NCI-H2029 treated with DMSO at 0.1 percent for 48 hours (cell line): ENCODE measurements around the gene NLRP4.
"Not testable (repeated sequence)": the region's sequence is repeated elsewhere in the genome, so short reads cannot be mapped to it uniquely, and the experiment has no call there.

Experiments used
- DNase-seq: peaks from one replicate; lab custom pipeline; 2025; lab: John Stamatoyannopoulos, UW

Gene NLRP4

DNA sequence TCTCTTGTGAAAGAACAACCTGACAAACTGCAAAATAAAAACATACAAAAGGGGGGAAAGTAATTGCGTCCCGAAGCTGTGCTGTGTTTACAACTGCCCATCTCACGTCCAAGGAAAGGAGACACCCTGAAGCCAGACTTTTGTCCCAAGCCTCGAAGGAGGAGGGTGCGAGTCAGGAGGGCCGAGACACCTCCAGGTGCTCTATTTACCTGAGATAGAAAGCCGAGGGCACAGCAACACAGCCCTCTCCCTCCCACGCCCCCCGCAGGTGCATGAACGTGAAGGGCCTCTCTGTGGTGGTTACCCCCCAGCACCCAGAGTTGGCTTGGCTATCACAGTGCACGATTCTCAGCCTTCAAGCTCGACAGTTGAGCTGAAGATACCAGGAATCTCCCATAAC lies 62.6 kb downstream of the NLRP4 start:
- no peak for DNase-seq

DNA sequence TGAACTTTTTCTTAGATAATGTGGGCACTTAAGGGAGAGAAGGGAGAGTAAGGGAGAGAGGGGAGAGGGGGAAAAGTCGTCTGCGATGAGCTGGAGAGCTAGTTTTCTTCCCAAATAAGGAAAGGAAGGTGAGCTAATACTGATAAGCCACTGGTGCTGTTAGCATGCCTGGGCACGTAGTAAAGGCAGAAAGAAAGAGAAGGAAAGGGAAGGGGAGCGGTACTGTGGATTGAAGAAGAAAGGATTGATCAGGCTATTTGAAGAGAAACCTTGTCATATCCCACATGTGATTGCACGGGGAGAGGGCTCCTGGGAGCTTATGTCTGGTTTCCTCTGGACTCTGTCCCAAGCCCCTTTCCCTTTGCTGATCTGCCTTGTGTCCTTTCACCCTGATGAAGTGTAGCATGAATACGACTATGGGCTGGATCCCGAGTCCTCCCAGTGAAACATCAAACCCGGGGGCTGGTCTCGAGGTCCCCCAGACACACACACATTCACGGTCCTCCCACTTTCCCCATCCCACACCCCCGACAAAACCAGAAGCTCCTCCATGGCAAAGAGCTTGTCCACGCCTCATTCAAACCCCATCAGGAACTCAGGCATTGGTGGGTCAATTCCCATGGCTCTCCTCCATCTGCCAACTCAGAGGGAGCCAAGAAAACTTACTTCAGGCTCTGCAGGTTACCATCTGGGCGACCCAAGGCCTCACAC lies 65.2 kb downstream of the NLRP4 start:
- DNase-seq = no peak

DNA sequence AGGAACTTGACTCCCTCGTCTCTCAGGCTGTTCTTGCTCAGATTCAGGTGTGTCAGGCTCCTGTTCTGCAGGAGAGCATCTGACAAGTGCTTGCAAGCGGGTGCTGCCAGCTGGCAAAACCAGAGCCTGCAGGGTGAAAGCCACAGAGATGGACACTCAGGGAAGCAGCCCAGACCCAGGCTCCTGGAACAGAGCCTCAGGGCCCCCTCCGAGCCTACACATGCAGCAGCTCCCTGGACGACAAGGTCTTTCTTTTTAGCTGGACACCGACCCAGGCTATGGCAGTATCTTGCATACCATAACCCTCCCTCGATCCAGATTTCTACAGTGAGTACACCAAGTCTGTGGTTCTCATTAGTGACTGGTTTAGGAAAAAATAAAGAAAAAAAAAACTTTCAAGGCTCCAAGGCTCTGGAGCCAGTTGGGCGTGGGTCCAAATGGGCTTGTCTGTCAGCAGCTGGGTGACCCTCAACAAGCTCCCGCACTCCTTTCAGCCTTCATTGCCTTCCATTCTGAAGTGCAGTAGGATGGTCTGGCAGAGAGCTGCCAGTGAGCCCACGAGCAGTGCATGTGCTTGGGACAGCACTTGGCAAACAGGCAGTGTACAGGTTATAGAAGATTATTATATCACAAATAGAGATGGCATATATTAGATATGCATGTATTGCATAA lies 65.9 kb downstream of the NLRP4 start:
- no peak for DNase-seq

DNA sequence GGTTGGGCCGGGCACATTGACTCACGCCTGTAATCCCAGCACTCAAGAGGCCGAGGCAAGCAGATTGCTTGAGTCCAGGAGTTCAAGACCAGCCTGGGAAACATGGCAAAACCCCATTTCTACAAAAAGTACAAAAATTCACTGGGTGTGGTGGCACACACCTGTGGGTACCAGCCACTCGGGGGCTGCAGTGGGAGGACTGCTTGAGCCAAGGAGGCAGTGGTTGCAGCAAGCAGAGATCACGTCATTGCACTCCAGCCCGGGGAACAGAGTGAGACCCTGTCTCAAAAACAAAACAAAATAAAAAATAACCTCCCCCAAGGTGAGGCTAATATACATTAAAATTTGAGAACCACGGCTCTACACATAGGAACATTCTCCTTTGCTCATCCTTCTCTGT lies 70.9 kb downstream of the NLRP4 start:
- DNase-seq = no peak

DNA sequence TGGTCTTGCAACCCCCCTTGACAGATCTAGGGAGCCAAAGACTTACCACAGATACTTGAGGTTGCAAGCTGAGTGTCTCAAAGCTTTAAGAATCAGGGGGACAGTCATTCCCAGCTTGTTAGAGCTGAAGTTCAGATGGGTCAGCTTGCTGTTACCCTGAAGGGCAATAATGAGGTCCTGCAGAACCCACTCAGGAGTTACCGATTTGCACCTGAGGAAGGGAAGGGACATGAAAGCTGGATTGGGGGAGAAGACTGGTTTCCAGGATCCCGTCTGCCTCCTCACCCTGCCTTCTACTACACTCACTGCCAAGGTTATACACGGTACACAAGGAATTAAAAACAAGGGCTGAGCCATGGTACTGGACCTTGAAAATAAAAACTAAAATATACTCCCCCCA lies 71.4 kb downstream of the NLRP4 start:
- no peak for DNase-seq

DNA sequence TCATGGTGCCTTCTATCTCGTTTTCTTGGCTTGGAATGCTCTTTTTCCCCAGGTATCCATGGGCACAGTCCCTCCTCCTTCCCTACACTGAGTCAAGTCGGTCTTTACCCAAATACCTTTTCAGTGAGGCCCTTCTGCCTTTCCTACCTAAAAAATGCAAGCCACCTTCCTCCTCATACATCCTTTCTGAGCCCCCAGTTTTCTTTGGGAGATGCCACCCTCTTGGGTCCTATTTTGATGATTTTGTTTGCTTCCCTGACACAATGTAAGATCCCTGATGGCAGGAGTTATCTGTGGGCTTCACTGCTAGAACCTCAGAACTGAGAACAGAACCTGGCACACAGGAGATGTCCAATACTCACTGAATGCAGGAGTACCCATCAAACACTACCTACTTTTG lies 73.5 kb downstream of the NLRP4 start:
- no peak for DNase-seq

DNA sequence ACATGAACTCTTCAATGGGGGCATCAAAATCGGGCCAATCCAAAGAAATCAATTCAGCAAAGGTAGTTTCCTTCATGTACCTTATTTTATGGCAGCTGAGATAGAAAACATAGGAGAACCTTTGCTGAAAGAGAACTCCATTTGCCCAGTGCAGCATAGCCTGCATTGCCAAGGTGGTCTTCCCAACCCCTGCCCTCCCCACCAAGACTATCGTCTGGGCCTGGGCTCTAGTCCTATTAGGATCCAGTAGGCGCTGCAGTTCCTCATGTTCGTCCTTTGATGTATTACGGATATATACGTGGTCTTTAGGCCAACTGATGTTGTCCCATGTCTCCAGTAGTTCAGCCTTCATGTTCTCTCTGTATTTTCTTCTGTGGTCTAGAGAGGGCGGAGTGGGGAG lies 76.6 kb downstream of the NLRP4 start:
- DNase-seq = no peak

DNA sequence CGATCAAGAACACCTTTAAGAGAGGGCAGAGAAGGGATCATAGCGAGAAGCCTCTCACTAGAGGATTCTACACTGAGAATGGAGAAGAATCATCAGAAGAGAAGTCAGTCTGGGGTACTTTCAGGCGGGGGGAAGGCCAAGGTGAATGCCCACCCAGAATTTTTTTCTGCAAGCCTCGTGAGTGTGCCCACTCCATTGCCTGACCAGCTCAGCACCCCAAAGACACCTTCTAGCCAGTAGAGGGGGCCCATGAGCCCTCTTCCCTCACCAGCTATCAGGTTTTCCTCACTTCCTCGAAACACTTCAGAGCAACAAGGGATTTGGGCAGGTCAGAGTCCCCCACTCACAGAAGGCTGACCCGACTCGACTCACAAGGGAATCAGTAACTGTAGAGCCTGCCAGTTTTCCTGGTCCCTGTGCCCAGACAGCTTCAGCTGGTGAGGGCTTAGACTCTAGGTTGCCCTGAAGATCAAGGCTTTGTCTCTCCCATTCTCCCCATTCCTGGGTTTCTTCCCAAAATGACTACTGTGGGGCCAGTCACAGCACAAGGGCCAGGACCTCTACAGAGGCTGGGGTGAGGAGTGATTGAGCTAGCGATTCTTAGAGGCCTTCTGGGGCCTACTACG lies 77.4 kb downstream of the NLRP4 start:
- no peak for DNase-seq

DNA sequence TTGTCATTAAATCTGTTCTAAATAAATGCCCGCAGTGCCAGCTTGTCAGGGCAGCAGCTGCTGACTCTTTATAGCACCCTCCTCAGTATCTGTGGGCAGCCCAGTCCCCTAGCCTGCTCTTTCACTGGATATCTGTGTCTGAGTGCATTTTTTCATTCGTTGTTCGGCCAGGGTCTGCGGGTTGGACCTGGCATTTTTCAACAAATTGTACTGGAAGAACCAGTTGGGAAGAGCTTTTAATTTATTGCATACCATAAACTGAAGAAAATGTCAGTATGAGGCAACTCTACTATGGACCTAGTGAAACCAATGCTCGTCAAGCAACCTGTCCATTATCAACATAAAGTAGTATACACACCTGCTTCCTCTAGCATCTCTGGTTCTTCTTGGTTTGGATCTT lies 87.2 kb downstream of the NLRP4 start:
- no peak for DNase-seq

DNA sequence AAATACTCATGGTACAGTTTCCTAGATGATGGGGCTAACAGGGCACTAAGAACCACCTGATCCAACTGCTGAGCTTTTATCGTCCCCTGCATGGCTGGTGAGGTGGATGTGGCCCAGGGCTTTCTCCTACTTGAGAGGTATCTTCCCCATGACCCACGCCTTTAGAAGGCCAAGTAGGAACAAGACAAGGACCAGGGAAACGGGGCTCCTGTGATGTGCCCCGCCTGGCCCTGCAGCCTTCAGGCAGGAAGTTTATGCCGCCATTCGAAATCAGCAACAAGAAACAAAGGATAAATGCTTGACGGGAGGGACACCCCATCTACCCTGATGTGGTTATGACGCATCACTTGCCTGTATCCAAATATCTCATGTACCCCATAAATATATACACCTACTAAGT lies 91.7 kb downstream of the NLRP4 start:
- DNase-seq = no peak

DNA sequence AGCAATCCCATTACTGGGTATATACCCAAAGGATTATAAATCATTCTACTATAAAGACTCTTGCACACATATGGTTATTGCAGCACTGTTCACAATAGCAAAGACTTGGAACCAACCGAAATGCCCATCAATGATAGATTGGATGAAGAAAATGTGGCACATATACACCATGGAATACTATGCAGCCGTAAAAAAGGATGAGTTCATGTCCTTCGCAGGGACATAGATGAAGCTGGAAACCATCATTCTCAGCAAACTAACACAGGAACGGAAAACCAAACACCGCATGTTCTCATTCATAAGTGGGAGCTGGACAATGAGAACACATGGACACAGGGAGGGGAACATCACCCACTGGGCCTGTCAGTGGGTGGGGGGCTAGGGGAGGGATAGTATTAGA lies 92.9 kb downstream of the NLRP4 start:
- not testable (repeated sequence) for DNase-seq

DNA sequence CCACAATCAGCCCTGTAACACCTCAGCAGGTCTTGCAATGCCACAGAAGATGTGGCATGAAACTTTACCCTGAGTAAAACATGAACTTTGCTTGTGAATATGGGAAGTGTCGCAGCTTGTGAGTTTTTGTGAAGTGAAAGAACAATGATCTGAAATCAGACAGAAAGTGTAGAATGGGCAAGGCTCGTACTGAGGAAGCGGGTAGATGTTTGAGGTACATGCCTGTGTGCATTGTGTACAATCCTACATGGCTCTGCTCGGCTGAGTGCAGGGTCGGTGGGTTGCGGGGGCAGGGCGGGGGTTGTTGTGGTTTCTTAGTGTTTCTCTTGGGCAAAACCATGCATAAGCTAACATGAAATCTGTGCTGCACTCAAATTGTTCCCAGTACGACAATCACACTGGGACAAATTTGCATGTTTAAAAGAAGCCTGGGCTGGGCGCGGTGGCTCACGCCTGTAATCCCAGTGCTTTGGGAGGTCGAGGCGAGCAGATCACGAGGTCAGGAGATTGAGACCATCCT lies 94.7 kb downstream of the NLRP4 start:
- no peak for DNase-seq
